Suppressor macrophage (primary cell): Measurements from ENCODE around the gene TMEM147.
"Not testable (repeated sequence)": the region's sequence is repeated elsewhere in the genome, so short reads cannot be mapped to it uniquely, and the experiment has no call there.

Experiments used
- DNase-seq, 4 experiments: peaks; one replicate each; pipeline ENCODE4 v3.0.0-alpha.2; 2020 to 2022

The TMEM147 gene

GRCh38 chr19:35565016-35565856, 19.8 kb downstream of the TMEM147 start:
- no peak for DNase-seq

- no peak for DNase-seq
Measured at GRCh38 chr19:35566738-35567137, 21.3 kb downstream of the TMEM147 start.

GRCh38 chr19:35569281-35569781, 23.9 kb downstream of the TMEM147 start:
- DNase-seq = no peak

GRCh38 chr19:35571406-35571965, 26.1 kb downstream of the TMEM147 start:
- DNase-seq = no peak

GRCh38 chr19:35577918-35578317, 32.5 kb downstream of the TMEM147 start:
- DNase-seq = no peak

GRCh38 chr19:35578707-35579106, 33.3 kb downstream of the TMEM147 start:
- DNase-seq = no peak

- no peak for DNase-seq
Measured at GRCh38 chr19:35582760-35583159, 37.3 kb downstream of the TMEM147 start.

GRCh38 chr19:35585848-35586247, 40.4 kb downstream of the TMEM147 start, which contains the start of gene PMIS2:
TSS of gene PMIS2 (plus strand) at chr19:35586173. CDS start at chr19:35586260, 87 bp downstream.
- DNase-seq = peak in 1 of 4 experiments; percentile 5

GRCh38 chr19:35587321-35587720, 41.9 kb downstream of the TMEM147 start:
- no peak for DNase-seq

- DNase-seq = no peak
Measured at GRCh38 chr19:35590875-35591274, 45.4 kb downstream of the TMEM147 start.

GRCh38 chr19:35592226-35592625, 46.8 kb downstream of the TMEM147 start:
- peak; percentile 29 to 60 (median 54) for DNase-seq

- DNase-seq = not testable (repeated sequence)
Measured at GRCh38 chr19:35595026-35595425, 49.6 kb downstream of the TMEM147 start.

- no peak for DNase-seq
Measured at GRCh38 chr19:35595928-35596327, 50.5 kb downstream of the TMEM147 start.

- peak in 1 of 4 experiments; percentile 22 for DNase-seq
Measured at GRCh38 chr19:35596366-35596999, 51.1 kb downstream of the TMEM147 start.
